NOMO-1 (cell line): ENCODE measurements around the gene HPCAL1.
A peak's percentile ranks its signal among the peaks of the same experiment; 100 is the strongest.

Experiments used
- DNase-seq, 2 experiments: peaks; one replicate each; lab custom pipeline; 2025; ENCODE audit not compliant: unreplicated experiment in 2 of 2; lab: John Stamatoyannopoulos, UW

The HPCAL1 gene

DNA sequence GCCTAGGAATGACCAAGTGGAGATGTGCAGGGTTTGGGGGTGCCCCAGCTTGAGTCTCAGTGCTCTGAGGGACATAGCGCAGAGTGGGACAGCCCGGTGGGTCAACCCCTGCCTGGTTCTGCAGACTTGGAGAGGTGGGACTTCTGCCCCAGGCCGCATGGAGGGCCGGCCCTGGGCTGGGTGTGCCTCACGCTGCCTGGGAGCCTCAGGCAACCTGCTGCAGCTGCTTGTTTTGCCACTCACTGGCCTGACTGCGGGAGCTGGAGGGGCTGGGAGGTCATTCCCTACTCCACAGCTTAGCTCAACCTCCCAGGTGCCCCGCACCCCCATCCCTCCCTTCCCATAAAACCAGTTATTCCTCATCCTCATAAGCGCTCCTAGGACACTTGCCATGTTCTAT lies 112.3 kb downstream of the HPCAL1 start:
- no peak for DNase-seq

DNA sequence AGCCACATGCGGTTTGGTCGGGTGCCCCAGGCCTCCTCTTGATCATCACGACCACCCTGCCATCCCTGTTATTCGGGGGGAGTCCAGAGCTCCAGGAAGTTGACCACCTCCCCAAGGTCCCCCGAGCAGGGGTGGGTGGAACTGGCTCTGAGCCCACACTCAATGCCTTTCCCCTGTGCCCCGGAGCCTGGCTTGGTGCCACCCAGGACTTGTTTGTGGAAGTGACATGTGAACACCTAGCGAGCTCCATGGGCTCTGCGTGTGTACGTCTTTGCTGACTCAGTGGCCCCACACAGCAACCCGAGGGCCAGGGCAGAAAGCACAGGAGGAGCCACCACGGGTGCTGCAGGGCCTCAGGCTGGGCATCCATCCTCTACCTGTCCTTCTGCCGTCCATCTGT lies 112.9 kb downstream of the HPCAL1 start:
- no peak for DNase-seq

DNA sequence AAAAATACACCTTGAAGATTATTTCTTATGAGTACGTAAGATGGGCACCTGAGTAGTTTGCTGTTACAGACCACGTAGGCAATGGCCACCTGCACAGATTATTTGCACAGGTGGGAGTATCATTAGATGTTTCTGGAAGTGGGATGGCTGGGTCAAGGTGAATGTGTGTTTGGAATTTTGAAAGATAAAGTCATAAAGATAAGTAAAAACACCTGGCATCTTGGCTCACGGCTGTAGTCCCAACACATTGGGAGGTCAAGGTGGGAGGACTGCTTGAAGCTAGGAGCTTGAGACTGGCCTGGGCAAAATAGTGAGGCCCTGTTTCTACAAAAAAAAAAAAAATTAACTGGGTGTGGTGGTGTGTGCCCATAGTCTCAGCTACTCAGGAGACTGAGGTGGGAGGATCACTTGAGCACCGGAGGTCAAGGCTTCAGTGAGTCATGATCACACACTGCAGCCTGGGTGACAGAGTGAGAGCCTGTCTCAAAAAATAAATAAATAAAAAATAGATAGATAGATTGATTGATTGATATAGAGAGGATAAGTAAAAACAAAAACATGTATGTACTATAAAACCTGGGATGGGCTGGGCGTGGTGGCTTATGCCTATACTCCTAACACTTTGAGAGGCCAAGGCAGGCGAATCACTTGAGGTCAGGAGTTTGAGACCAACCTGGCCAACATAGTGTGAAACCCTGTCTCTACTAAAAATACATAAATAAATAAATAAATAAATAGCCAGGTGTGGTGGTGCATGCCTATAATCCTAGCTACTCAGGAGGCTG lies 115.0 kb downstream of the HPCAL1 start:
- no peak for DNase-seq

DNA sequence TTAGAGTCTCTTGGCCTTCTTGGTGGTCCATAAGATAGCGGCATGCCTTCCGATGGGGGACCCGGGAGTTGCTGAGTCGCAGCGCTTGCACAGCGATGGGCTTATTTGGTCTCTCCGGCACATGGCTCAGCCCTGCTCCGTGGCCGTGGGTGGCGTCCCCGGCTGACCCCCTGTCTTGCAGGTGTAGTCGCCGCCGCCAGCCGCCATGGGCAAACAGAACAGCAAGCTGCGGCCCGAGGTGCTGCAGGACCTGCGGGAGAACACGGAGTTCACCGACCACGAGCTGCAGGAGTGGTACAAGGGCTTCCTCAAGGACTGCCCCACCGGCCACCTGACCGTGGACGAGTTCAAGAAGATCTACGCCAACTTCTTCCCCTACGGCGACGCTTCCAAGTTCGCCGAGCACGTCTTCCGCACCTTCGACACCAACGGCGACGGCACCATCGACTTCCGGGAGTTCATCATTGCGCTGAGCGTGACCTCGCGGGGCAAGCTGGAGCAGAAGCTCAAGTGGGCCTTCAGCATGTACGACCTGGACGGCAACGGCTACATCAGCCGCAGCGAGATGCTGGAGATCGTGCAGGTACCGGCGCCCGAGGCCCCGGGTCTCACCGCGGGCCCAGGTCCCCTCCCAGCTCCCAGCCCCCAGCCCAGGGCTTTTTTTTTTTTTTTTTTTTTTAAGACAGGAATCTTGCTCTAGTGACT lies 117.0 kb downstream of the HPCAL1 start:
- no peak for DNase-seq

DNA sequence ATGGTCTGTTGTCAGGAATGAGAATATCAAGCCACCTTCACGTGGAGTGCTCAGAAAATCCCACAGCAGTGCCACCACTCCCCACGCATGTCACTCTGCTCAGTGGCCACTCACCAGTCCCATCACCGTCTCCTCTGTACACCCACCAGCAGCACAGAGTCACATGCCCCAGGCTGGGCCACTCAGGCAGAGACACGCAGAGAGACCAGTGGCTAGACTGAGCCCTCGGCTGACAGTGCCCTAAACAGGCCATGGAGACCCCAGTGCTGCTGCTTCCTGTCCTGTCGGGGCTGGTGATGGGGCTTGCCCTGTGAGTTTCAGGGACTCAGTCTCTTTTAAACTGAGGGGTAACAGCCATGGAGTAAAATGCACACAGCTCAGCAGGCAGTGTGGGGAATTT lies 119.5 kb downstream of the HPCAL1 start:
- no peak for DNase-seq

- no peak for DNase-seq
Observed at GRCh38 chr2:10422732-10423399, 120.2 kb downstream of the HPCAL1 start.

GRCh38 chr2:10423400-10423774 lies 120.7 kb downstream of the HPCAL1 start:
- no peak for DNase-seq

- no peak for DNase-seq
Observed at GRCh38 chr2:10424051-10424450, 121.3 kb downstream of the HPCAL1 start.

GRCh38 chr2:10424916-10425505 lies 122.3 kb downstream of the HPCAL1 start:
- no peak for DNase-seq

DNA sequence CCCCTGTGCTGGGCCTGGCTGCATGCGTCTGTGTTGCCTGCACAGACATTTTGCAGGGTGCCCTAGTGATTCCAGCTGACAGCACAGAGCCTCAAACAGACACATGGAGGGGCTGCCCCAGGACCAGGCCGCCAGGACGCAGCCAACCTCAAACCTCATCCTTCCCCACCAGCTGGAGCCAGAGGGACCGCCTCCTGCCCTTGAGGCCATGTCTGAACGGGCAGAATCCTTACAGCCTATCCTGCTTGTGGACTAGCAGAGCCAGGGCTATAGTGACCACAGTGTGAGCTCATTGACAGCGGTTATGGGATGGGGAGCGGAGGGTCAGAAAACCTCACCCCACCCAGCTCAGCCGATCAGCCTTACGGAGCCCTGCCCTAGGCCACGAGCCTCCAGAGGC lies 123.0 kb downstream of the HPCAL1 start:
- no peak for DNase-seq

DNA sequence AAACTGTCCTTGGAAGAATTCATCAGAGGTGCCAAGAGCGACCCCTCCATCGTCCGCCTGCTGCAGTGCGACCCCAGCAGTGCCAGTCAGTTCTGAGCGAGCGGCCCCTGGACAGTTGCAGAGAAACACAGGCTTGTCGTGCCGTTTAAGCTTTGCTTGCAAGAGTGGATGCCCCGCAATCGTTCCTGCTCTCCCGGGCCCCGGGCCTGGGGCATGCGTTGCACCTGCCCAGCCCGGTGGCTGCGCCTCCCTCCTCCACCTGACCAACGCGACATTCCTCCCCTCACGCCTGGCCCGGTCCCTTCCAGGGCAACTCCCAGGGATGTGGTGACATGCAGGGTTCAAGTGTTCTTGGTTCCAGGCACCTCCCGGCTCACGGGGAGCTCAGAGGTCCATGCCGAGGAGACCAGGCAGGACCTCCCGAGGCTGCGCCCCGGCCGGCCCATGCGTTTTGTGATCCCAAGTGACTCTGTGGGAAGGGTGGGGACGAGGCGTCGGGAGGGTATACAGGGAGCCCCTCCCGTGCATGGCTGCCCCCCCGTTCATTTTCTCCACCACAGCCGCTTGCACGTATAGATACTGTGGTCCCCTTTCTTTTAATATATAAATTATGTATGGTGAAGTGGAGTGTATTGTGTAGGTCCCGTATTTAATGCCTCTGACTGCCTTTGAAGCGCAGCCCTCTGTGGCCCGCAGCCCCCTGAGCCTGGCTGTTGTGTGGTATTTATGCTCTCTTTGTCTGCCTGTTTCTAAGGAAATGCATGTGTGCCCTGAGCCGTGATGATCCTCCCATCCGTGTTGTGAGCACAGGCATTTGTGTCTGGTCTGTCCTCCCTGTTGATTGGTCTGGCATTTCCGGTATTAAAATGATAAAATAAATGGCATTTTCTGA lies 124.3 kb downstream of the HPCAL1 start:
- DNase-seq = no peak

DNA sequence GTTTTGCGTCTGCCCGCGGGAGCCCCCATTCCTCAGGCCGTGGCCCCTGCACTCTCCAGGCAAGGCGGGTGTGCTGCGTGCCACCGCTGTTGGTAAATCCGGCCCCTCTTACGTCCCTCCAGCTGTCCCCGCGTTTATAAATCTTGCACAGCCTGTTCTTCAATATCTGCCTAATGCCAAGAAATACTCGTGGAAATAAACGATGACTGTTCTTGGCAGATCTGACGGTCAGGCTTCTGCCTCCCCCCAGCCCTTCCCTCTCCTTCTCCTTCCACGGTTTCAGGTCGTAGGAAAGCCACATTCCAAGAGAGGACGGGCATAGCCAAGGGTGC lies 124.9 kb downstream of the HPCAL1 start:
- no peak for DNase-seq

- no peak for DNase-seq
Observed at GRCh38 chr2:10428355-10428754, 125.7 kb downstream of the HPCAL1 start.

DNA sequence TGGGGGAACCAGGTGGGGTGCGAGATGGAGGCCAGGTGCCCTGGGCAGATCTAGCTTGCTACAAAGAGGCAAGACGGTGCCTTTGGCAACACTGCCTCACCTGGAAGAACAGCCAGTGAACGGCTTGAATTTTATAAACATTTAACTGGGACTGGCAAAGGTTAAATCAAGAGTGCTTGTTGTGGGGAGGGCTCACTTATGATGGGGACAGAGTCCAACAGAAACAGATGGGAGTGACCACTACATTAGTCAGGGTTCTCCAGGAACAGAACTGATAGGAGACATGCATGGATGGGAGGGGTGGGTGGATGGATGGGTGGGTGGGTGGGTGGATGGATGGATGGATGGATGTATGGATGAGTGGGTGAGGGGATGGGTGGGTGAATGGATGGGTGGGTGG lies 126.2 kb downstream of the HPCAL1 start:
- no peak for DNase-seq

- no peak for DNase-seq
Observed at GRCh38 chr2:10430886-10431622, 128.3 kb downstream of the HPCAL1 start.

GRCh38 chr2:10431797-10432196 lies 129.1 kb downstream of the HPCAL1 start:
- DNase-seq = no peak

- peak; percentile 24 to 39 for DNase-seq
Observed at GRCh38 chr2:10432311-10433181, 129.8 kb downstream of the HPCAL1 start.

- no peak for DNase-seq
Observed at GRCh38 chr2:10433264-10433946, 130.7 kb downstream of the HPCAL1 start.
